Activated CD4-positive, alpha-beta T cell treated with anti-CD3 and anti-CD28 coated beads for 1 hour (primary cell): Measurements from ENCODE around the gene FAM120A.
"Not testable (repeated sequence)": the region's sequence is repeated elsewhere in the genome, so short reads cannot be mapped to it uniquely, and the experiment has no call there.

Experiments used
- DNase-seq: peaks from one replicate; pipeline ENCODE4 v3.0.0-alpha.2; 2020

FAM120A gene

GRCh38 chr9:93512170-93512812 lies 60.8 kb downstream of the FAM120A start:
- not testable (repeated sequence) for DNase-seq

DNA sequence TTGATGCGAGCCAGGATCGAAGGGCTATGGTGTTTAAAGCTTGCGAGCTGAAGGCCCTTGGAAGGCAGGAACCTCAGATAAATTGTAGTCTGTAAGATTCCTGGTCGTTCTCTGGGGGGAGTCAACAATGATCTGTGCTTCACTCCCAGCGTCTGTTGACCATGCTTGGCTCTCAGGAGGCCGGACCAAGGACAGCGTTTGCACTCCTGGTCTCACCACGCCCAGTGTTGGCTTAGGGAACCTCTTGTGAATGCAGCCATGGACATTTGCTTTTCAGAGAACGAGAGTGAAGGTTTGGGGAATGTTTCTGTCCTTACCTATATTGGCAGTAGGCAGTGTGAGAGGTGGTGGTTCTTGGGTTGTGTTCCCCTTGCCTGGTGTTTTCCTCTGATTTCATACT lies 62.1 kb downstream of the FAM120A start:
- no peak for DNase-seq

DNA sequence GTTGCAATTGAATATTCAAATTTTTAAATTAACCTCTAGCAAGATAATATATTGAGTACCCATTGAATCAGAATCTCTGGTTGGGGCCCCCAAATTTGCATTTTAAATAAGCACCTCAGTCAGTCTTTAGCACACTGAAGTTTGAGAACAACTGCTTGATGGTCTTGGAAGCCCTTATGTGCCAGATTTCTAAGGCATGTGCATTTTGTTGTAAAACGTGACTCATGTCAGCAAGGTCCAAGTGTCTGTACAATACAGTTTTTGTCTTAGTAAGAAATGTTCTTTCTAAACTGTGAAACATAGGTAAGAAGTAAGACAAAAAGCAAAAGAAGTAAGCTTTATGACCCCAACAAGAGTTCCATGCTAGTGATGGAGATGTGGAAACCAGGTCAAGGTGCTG lies 65.8 kb downstream of the FAM120A start:
- DNase-seq: no peak

- no peak for DNase-seq
Measured at GRCh38 chr9:93520523-93520922, 69.0 kb downstream of the FAM120A start.

GRCh38 chr9:93522736-93523135 lies 71.3 kb downstream of the FAM120A start:
- DNase-seq: no peak

DNA sequence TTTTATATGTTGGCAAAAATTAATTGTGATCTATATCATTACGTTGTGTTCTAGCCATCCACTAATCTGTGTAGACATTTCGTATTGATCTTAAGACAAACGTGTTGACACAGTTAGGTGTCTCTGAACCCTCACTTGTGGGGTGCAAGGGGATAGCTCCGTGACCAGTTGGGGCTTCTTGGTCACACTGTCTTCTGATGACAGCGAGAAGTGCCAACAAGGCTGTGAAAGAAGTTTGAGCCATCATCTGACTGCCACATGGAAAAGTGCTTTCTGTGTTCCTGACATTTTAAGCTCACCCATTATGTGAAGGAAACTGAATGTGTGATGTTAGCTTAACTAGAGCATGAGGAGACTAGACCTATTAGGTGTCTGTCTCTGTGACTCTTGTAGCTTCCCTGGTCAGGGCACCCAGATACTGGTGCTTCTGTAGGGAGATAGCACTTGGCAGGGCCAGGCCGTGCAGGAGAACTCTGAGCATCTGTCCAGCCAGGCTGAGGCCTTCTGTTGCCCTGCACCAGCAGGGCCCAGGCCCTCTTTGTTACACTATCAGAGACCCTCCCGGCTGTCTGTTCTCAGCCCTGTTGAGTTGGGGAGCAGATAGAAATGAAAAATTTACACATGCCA lies 72.1 kb downstream of the FAM120A start:
- DNase-seq: no peak

DNA sequence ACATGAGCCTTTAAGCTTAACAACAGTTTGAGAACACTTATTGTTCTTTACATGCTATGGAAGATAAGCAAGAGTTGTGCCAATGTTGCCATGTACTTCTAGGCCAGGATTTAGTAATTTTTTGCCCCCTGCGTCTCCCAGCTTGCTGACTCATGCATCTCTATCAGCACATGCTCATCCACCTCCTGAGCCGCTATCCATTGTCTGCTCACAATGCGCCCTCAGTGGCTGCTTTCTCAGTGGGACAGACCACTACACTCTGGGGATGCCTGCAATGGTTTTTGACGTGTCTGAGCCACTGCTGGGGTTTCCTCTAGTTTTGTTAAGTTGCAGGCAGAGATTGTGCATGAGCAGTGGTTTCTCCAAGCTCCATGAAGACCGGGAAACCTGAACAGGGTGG lies 74.0 kb downstream of the FAM120A start:
- DNase-seq: no peak

GRCh38 chr9:93531374-93531773 lies 79.9 kb downstream of the FAM120A start:
- no peak for DNase-seq

- no peak for DNase-seq
Measured at GRCh38 chr9:93532141-93532540, 80.7 kb downstream of the FAM120A start.

GRCh38 chr9:93533863-93534262 lies 82.4 kb downstream of the FAM120A start:
- DNase-seq: no peak

GRCh38 chr9:93536167-93536566 lies 84.7 kb downstream of the FAM120A start:
- no peak for DNase-seq

DNA sequence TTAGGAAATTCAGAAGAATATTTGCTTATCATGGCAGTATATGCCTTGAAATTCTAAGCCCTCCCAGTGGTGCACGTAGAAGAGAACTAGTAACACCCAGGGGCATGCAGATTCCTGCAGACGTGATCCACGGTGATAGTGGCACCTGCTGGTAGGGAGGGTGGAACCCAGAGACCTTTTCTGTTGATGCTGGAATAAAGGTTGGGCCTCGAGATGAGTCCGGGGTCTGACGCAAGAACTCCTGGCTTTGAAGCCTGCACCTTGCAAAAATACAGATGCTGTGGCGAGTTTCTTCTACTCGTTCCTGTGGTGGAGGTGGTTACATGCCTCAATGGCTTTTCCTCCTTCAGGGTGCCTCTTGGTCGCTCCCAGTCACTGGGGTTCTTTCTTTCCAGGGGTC lies 85.4 kb downstream of the FAM120A start:
- DNase-seq: no peak

DNA sequence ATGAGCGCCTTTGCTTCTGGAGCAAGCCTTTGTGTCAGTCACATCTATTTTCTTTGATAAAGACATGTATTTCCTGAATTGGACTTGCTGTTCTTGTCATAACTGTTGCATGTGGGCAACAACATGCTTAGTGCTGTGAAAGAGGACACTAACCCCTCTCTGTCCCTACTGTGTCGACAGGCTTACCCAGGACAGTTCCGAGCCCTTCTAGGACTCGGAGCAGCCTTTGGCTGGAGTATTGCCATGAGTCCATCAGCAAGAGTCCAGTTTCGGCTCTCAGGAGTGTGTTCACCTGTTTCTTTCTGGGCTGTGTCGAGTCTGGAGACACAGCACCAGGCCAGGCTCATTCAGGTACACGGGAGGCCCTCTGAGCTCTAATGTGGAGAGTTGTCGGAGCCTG lies 88.8 kb downstream of the FAM120A start:
- DNase-seq: no peak

DNA sequence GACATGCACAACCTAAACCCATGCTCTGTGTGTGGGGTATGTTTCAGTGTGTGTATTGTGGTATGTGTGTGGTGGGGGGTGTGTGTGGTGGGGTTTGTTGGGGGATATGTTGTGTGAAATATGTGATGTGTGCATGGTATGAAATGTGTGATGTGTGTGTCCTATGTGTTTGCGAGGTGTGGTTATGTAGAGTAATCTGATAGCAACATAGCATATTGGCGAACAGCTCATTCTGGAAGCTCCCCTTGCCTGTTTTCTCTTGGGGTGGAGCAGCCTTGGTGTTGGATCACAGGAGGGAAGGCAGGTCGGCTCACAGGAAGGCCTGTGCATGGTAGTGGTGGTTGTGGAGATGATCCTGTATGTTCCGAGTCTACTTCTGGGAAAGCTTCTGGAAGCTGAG lies 89.5 kb downstream of the FAM120A start:
- no peak for DNase-seq

DNA sequence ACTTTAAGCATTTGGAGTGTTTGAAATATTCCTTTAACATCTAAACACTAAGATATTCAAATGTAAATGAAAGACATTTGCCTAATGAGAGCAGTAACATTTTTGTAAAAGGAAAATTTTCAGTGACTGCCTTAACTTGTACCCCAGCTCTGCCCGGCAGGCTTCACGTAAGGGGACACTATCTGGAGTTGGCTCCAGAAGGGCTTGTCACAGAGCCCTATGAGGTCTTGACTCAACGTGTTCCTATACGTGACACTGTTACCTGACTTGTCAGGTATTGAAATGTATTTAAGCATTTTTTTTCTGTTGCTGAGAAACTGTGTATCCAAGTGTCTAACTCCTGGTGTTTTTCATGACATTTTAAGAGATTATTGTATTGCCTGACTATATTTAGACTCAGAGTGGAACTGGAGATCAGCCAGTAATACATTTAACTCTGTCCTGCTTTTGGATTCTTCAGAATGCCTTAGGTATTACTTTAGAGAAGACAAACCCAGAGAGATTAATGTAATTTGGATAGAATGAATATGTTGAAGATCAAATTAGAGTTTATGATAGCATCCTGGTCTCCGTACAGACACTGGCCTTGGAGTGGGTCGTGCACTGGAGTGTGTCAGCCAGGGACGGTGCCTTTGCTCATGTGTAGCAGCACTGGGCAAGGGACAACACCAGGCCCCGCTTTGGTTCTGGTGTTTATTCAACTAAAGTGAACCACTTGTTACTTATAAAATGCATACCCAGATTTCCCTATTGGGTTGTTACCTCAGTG lies 90.3 kb downstream of the FAM120A start:
- DNase-seq: no peak

- DNase-seq: no peak
Measured at GRCh38 chr9:93543117-93543516, 91.6 kb downstream of the FAM120A start.

- DNase-seq: no peak
Measured at GRCh38 chr9:93546356-93546755, 94.9 kb downstream of the FAM120A start.

- DNase-seq: no peak
Measured at GRCh38 chr9:93549611-93550010, 98.1 kb downstream of the FAM120A start.

DNA sequence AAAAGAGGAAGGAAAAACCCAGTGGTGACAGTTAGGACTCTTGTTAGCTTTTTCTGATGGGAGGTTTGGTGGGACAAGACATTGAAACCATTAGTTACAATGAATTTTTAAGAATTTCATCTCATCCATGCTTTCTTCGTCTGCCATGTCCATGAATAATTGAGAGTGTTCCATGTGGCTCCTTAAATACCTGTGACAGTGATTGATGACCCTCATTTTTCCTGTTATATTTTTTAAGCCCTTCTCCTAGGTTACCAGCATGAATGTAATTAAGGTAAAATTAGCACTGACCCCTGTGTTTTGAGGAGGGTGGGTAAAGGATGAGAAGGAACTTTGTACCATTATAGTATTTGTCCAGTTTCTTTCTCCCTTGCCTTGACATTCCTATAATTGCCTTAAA lies 101.4 kb downstream of the FAM120A start:
- no peak for DNase-seq

DNA sequence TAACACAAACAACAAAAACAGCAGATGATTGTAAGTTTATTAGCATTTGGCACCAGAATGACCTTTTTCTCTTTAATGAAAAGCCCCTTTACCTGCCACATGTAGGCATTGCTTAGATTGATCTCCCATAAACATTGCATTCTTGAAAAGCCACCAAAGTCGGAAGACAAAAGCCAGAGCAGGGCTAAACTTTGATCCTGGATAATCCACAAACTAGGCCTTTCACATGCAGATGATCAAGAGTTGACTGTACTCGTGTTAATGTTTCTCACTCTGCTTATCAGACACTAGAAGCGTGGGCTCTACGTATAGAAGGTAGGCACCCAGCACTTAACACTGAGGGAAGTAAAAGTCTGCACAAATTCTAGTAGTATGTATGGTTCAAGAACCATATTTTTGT lies 103.9 kb downstream of the FAM120A start:
- DNase-seq: no peak

DNA sequence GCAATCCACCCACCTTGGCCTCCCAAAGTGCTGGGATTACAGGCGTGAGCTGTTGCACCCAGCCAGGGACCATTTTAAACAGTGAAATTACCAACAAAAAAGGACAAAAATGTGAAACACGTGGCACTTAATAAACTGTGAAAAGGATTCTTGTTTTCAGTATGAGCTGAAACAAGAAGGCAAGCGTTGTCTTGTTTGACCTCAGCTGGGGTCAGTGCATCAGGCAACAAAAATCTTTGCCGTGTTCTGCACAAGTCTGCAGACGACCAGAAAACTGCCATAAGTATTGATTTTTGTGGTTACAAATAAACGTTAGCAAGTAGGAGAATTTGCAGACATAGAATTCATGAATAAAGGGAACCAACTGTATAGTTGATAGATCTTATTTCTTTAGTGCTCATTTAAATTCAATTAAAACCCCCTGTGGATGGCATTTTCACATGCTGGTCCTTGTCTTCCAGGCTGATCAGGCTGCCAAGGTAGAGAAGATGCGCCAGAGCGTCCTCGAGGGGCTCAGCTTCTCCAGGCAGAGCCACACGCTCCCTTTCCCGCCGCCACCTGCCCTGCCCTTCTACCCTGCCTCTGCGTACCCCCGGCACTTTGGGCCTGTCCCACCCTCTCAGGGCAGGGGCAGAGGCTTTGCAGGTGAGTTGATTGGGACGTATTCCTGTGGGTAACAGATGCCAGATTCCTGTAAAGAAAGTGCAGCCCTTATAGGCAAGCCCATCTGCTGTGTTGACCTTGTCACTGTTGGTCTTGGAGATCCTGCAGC lies 106.1 kb downstream of the FAM120A start:
- DNase-seq: no peak

GRCh38 chr9:93558503-93558902 lies 107.0 kb downstream of the FAM120A start:
- no peak for DNase-seq

DNA sequence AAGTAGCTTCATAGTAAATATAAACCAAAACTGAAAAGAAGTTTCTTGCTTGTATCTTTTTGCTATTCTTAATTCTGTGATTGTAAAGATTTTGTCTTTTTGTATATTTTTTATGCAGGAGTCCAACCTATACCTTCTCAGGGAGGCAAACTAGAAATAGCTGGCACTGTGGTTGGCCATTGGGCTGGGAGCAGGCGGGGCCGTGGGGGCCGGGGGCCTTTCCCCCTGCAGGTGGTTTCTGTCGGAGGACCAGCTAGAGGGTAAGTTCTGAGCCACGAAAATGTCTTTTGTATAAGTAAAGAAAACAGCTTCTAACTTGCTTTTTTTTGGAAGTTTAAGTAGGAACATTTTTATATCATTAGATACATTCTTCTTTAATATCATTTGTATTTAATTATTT lies 109.5 kb downstream of the FAM120A start:
- DNase-seq: no peak

DNA sequence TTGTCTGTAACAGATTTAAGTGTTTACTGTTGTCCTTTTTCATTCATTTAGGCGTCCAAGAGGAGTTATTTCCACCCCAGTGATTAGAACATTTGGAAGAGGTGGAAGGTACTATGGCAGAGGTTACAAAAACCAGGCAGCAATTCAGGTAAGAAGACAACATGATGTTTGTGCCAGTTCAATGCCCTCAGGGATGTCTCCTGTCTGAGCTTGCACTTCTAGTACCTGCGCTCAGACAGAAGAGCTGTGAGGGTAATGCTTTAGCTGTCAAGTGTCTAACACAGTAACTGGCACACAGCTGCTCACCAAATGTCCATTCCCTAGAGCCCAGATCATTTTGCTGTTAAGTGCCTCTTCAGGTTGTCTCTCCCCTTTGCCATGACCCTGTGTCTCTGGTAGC lies 110.7 kb downstream of the FAM120A start:
- DNase-seq: no peak
